Measurements from ENCODE around the gene DCDC2C.

DNA sequence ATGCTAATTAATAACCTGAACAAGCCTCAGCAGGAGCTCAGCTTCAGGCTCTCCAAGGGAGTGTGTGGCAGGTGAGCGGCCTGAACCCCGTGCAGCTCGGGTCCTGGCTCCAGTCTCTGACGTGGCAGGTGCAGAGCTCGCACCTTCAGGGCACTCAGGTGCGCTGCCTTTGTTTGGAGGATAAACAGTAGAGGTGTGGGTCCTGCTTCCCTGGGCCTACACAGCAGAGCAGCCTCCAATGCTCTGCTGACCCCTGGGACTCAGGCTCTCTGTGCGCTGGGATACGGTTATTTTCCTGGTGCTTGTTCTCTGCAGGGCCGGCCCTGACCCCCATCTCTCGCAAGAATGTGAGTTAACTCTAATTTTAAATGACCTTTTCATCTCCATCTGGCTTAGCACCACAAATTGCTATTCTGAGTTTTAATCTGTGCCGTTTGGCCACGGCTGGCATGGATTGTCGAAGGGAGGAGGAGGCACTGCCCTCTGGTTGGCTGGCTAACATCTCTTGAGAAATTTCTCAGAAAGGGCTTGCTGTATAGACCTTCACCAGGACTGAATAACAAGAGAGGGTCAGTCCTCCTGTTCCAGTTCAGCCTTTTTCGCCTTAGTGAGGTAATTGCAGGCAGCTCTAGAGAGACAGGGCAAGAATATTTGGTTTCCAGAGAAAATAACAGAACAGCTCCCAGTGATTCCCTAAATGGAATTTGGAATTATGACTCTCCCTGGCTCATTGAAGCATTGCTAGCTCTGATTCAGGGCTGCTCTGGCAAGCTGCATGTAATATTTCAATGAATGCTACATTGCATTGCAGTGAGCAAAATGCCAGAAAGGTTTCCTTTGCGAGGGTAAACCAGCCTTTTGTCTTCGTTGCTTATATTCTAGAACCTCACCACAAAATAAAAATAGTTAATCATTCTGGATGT lies 161.8 kb downstream of the DCDC2C start:
- TF ChIP-seq, protein P1, sequence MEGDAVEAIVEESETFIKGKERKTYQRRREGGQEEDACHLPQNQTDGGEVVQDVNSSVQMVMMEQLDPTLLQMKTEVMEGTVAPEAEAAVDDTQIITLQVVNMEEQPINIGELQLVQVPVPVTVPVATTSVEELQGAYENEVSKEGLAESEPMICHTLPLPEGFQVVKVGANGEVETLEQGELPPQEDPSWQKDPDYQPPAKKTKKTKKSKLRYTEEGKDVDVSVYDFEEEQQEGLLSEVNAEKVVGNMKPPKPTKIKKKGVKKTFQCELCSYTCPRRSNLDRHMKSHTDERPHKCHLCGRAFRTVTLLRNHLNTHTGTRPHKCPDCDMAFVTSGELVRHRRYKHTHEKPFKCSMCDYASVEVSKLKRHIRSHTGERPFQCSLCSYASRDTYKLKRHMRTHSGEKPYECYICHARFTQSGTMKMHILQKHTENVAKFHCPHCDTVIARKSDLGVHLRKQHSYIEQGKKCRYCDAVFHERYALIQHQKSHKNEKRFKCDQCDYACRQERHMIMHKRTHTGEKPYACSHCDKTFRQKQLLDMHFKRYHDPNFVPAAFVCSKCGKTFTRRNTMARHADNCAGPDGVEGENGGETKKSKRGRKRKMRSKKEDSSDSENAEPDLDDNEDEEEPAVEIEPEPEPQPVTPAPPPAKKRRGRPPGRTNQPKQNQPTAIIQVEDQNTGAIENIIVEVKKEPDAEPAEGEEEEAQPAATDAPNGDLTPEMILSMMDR (IDR thresholded peaks at IDR 0.05) = no peak
- TF ChIP-seq POLR2A (IDR thresholded peaks at IDR 0.05) = no peak

All from uterus (tissue), 2 donors.